ENCODE data around the gene CLNK. TPM values are rescaled to one million over a fixed set of nuclear protein-coding genes. Genes with fewer than 3 reads are reported as not detected.
"Not testable (repeated sequence)": the region's sequence is repeated elsewhere in the genome, so short reads cannot be mapped to it uniquely, and the experiment has no call there.

The CLNK gene
- total and polyA plus RNA-seq, 2 donors = 0.15 to 1.2 TPM

DNA sequence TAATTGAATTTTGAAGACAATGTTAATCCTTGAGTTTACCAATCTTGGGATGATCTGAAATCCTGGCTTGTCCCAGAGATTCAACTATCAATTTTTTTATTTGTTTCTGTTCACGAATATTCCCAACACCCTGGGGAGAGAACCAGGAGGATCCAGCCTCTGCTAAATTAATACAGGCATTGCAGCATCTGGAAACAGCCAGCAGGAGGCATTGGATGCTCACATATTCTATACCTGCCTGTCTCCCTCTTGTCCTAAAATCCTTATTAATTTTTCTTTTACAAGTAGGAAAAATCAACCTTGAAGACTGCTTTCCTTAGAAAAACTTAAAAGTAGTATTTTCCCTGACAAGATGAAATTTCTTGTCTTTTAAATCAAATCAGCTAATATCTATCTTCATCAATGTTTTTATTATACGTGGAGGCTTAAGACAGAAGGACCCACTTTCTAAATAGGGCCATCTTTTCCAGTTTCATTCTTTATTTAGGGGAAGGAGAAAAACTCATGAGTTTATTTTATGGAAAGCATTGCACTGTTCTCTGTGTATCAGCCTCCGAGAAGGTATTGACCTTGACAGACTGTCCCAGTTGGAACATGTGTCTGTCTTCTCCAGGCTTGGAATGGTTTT lies 102.4 kb downstream of the CLNK start:
- Histone ChIP-seq H3K4me3 (ENCODE audit: low read depth, low read length) (no peak overlapping the region), H3K27ac (ENCODE audit: low read depth) (no peak overlapping the region), H3K36me3 (ENCODE audit: insufficient read depth) (no peaks in the 10 kb centered on the region), H3K4me1 (ENCODE audit: insufficient read depth) (no peaks in the 10 kb centered on the region)
- DNase-seq (ENCODE audit: extremely low spot score) = no peak
- 43% methylated on average over 3 of the region's 3 CpGs for WGBS

DNA sequence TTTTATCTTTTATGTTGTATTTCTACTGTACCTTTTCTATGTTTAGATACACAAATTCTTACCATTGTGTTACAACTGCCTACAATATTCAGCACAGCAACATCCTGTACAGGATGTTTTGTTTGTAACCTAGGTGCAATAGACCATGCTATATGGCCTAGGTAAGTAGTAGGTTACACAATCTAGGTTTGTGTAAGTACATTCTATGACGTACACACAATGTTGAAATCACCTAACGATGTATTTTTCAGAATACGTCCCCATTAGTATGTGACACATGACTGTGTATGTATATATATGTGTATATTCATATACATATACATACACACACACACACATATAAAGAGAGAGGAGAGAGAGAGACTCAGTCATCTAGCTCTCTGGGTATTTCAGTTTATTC lies 103.5 kb downstream of the CLNK start:
- no peaks in the 10 kb centered on the region for H3K4me1 ChIP-seq (ENCODE audit: insufficient read depth)
- no peak overlapping the region for H3K4me3 ChIP-seq (ENCODE audit: low read depth, low read length)
- no peak for DNase-seq (ENCODE audit: extremely low spot score)
- H3K27ac ChIP-seq (ENCODE audit: low read depth) = no peak overlapping the region
- whole genome bisulfite sequencing = 88% methylated on average over 3 of the region's 3 CpGs
- H3K36me3 ChIP-seq (ENCODE audit: insufficient read depth) = no peaks in the 10 kb centered on the region

- 85% methylated on average over 1 of the region's 1 CpG for WGBS
- Histone ChIP-seq H3K4me1 (ENCODE audit: insufficient read depth) (no peaks in the 10 kb centered on the region), H3K4me3 (ENCODE audit: low read depth, low read length) (no peak overlapping the region), H3K36me3 (ENCODE audit: insufficient read depth) (no peaks in the 10 kb centered on the region), H3K27ac (ENCODE audit: low read depth) (no peak overlapping the region)
- DNase-seq (ENCODE audit: extremely low spot score) = no peak
These were observed 104.9 kb downstream of the CLNK start for GRCh38 chr4:10579648-10580047.

DNA sequence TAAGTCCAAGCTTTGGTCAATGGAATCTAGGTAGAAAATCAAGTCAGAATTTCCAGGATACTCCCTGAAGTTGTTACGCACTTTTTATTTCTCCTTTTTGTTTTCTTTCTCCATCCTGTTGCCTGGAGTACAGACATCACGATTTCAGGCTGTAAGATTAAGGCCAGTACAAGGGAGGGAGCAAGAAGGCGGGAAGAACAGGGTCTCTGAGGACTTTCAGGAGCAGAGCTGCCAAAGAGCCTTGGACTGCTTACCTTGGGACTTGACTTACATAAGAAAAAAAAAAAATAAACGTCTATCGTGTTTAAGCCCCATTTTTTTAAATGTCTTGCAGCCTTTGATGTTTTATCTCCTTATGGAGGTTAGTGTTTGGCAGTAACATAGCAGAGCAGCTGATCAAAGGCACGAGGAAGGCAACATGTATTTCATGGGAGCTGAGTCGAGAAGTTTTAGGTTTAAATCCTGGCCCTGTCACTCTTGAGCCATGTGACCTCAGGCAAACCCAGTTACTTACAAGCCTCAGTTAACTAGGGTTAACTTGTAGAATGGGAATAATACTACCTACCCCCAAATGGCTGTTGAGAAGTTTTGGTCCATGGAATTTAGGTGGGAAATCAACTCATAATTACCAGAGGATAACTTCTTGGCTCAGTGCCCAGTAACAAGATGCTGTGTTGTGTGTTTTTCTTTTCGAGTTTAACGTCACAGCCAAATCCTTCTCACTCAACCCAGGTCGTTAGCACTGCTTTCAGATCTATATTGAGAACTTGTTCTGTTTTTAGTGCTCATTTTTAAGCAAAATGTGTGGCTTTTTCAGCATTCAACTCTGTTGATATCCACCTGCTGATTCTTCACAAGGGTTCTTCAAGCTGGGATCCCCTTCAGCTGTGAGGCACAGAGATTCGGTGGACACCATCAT lies 106.8 kb downstream of the CLNK start:
- no peaks in the 10 kb centered on the region for H3K4me1 ChIP-seq (ENCODE audit: insufficient read depth)
- 41% methylated on average over 11 of the region's 11 CpGs for whole genome bisulfite sequencing
- H3K27ac ChIP-seq (ENCODE audit: low read depth) = no peak overlapping the region
- no peak for DNase-seq (ENCODE audit: extremely low spot score)
- no peak overlapping the region for H3K4me3 ChIP-seq (ENCODE audit: low read depth, low read length)
- H3K36me3 ChIP-seq (ENCODE audit: insufficient read depth) = no peaks in the 10 kb centered on the region

DNA sequence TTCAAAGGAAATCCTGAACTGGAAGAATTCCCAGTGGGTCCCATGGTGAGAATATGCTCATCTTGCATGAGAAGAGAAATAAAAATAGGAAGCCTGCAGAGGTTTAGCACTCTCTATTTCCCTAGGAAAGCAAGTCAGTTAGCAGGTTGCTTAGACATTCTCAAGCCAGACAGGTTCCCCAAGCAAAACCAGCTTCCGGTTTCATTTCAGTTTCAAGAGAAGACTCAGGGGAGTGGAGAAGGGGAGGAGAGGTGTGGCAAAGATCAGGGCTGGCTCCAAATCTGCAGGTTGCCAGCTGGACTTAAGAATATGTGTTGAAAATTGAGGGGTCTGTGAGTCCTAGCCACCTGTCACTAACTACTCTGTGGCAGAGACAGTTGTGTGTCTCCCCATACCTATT lies 107.5 kb downstream of the CLNK start:
- Histone ChIP-seq H3K36me3 (ENCODE audit: insufficient read depth) (no peaks in the 10 kb centered on the region), H3K4me3 (ENCODE audit: low read depth, low read length) (no peak overlapping the region), H3K4me1 (ENCODE audit: insufficient read depth) (no peaks in the 10 kb centered on the region), H3K27ac (ENCODE audit: low read depth) (no peak overlapping the region)
- WGBS = 43% methylated on average over 1 of the region's 1 CpG
- DNase-seq (ENCODE audit: extremely low spot score) = no peak

GRCh38 chr4:10576236-10576635 lies 108.3 kb downstream of the CLNK start:
- Histone ChIP-seq H3K4me3 (ENCODE audit: low read depth, low read length) (no peak overlapping the region), H3K36me3 (ENCODE audit: insufficient read depth) (no peaks in the 10 kb centered on the region), H3K27ac (ENCODE audit: low read depth) (no peak overlapping the region), H3K4me1 (ENCODE audit: insufficient read depth) (no peaks in the 10 kb centered on the region)
- WGBS = 83% methylated on average over 4 of the region's 4 CpGs
- no peak for DNase-seq (ENCODE audit: extremely low spot score)

DNA sequence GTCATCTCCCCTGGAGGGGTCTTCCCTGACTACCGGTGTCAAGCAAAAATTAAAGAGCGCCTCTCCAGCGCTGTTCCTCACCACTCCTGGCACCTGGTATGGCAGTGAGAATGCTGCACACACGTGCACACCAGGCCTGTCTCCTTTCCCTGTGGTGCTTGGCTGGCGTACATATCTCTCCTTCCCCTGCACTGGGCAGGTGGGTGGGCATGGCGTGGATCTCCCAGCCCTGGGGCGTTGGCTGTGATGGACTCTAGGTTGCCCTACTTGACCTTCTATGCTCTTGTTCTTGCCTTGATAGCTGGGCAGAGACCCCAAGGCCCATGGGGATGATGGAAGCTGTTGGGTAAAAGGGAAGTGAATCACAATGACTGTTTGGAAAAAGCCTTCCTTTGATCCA lies 109.2 kb downstream of the CLNK start:
- no peak overlapping the region for H3K4me3 ChIP-seq (ENCODE audit: low read depth, low read length)
- H3K4me1 ChIP-seq (ENCODE audit: insufficient read depth) = no peaks in the 10 kb centered on the region
- H3K27ac ChIP-seq (ENCODE audit: low read depth) = no peak overlapping the region
- DNase-seq (ENCODE audit: extremely low spot score) = no peak
- WGBS = 87% methylated on average over 7 of the region's 7 CpGs
- H3K36me3 ChIP-seq (ENCODE audit: insufficient read depth) = no peaks in the 10 kb centered on the region

- 80% methylated on average over 8 of the region's 8 CpGs for WGBS
- H3K4me1 ChIP-seq (ENCODE audit: insufficient read depth); H3K36me3 ChIP-seq (ENCODE audit: insufficient read depth); DNase-seq (ENCODE audit: extremely low spot score); H3K4me3 ChIP-seq (ENCODE audit: low read depth, low read length); H3K27ac ChIP-seq (ENCODE audit: low read depth): not testable (repeated sequence)
These were observed 110.0 kb downstream of the CLNK start for GRCh38 chr4:10574553-10574952.

GRCh38 chr4:10571909-10572308 lies 112.7 kb downstream of the CLNK start:
- Histone ChIP-seq H3K27ac (ENCODE audit: low read depth) (no peak overlapping the region), H3K4me3 (ENCODE audit: low read depth, low read length) (no peak overlapping the region), H3K36me3 (ENCODE audit: insufficient read depth) (no peaks in the 10 kb centered on the region), H3K4me1 (ENCODE audit: insufficient read depth) (no peaks in the 10 kb centered on the region)
- 47% methylated on average over 2 of the region's 2 CpGs for WGBS
- no peak for DNase-seq (ENCODE audit: extremely low spot score)

DNA sequence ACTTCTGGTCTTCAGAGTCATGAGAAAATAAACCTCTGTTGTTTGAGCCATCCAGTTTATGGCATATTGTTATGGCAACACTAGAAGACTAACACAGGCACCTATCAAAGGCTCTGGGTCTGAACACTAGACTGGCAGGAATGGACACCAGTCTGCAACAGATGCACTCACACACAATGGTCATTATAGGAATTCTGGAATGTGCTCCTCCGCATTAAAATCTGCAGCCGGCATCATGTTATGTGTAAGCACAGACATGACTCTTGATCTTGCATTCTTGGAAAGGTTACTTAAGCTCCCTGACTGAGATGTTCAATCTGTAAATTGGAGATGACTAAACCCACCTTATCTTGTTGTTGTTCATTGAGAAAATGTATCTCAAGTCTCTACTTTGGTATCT lies 115.1 kb downstream of the CLNK start:
- Histone ChIP-seq H3K27ac (ENCODE audit: low read depth) (no peak overlapping the region), H3K36me3 (ENCODE audit: insufficient read depth) (no peaks in the 10 kb centered on the region), H3K4me1 (ENCODE audit: insufficient read depth) (no peaks in the 10 kb centered on the region), H3K4me3 (ENCODE audit: low read depth, low read length) (no peak overlapping the region)
- DNase-seq (ENCODE audit: extremely low spot score) = no peak
- 74% methylated on average over 2 of the region's 2 CpGs for WGBS

DNA sequence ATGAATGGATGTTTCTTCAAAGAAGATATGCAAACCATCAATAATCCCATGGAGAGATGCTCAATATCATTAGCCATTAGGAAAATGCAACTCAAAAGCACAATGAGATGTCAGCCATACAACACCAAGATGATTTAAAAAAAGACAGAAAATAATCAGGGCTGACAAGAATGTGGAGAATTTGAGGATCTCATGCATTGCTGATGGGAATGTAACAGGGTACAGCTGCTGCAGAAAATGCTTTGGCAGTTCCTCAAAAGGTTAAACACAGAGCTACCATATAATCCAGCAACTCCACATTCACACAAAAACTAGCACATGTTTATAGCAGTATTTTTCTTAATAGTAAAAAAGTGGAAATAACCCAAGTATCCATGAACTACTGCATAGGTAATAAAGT lies 116.8 kb downstream of the CLNK start:
- no peaks in the 10 kb centered on the region for H3K36me3 ChIP-seq (ENCODE audit: insufficient read depth)
- no peak for DNase-seq (ENCODE audit: extremely low spot score)
- H3K4me3 ChIP-seq (ENCODE audit: low read depth, low read length) = no peak overlapping the region
- no peak overlapping the region for H3K27ac ChIP-seq (ENCODE audit: low read depth)
- no peaks in the 10 kb centered on the region for H3K4me1 ChIP-seq (ENCODE audit: insufficient read depth)

GRCh38 chr4:10565166-10565780 lies 119.3 kb downstream of the CLNK start:
- 81% methylated on average over 5 of the region's 5 CpGs for WGBS

DNA sequence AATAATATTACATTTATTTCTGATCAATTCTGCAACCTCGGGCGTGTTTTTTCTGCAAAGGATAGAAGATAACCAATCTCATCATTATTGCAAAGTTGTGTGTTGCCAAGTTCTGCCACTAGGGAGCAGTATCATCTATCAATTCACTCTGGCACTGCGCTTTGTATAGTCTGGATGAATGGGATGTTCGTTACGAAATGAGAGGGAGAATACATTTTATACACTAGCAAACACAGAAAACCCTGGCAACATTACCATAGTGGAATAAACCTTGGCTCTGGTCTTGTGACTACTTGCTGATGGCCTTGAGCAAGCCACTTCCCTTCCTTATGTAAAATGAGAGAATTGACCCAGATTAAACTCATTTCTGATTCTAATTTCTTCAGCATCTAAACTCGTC lies 129.9 kb downstream of the CLNK start:
- Histone ChIP-seq H3K27ac (ENCODE audit: low read depth) (no peak overlapping the region), H3K4me3 (ENCODE audit: low read depth, low read length) (no peak overlapping the region), H3K36me3 (ENCODE audit: insufficient read depth) (no peaks in the 10 kb centered on the region), H3K4me1 (ENCODE audit: insufficient read depth) (no peaks in the 10 kb centered on the region)
- peak; percentile 59 for DNase-seq (ENCODE audit: extremely low spot score)
- 10% methylated on average over 6 of the region's 6 CpGs for WGBS

More at GRCh38 chr4:10565166-10565780, 119.3 kb downstream of the CLNK start:
- H3K4me1 ChIP-seq (ENCODE audit: insufficient read depth) = no peaks in the 10 kb centered on the region
- H3K27ac ChIP-seq (ENCODE audit: low read depth) = no peak overlapping the region
- no peak for DNase-seq (ENCODE audit: extremely low spot score)
- no peak overlapping the region for H3K4me3 ChIP-seq (ENCODE audit: low read depth, low read length)
- H3K36me3 ChIP-seq (ENCODE audit: insufficient read depth) = no peaks in the 10 kb centered on the region

GRCh38 chr4:10554121-10554520 lies 130.4 kb downstream of the CLNK start:
- Histone ChIP-seq H3K27ac (ENCODE audit: low read depth) (no peak overlapping the region), H3K4me3 (ENCODE audit: low read depth, low read length) (no peak overlapping the region), H3K4me1 (ENCODE audit: insufficient read depth) (no peaks in the 10 kb centered on the region), H3K36me3 (ENCODE audit: insufficient read depth) (no peaks in the 10 kb centered on the region)
- no peak for DNase-seq (ENCODE audit: extremely low spot score)
- 84% methylated on average over 2 of the region's 2 CpGs for WGBS

All from urinary bladder (tissue), 4 donors.